CD4-positive, alpha-beta T cell treated with Interleukin-6 for 4 hours (primary cell): ENCODE measurements around the gene IQGAP2.
"Not testable (repeated sequence)": the region's sequence is repeated elsewhere in the genome, so short reads cannot be mapped to it uniquely, and the experiment has no call there.

Experiments
- DNase-seq: peaks from one replicate; pipeline ENCODE4 v3.0.0-alpha.2; 2020; ENCODE audit warnings: mixed read lengths

Gene IQGAP2

DNA sequence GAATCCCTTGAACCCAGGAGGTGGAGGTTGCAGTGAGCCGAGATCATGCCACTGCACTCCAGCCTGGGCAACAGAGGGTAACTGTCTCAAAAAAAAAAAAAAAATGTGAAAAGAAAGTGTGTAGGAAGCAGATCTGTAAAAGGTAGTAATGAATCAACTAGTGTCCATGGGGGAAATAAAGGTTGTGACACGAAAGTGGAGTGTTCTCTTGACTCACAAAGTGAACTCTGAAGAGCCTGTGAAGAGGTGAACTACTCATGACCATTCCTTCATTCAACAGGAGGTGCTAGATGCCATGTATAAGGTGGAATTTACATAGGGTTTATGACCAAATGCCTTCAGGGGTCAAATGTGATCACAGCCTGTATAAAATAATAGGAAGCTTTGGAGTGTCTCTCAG is 12.8 kb downstream of the IQGAP2 start:
- no peak for DNase-seq

DNA sequence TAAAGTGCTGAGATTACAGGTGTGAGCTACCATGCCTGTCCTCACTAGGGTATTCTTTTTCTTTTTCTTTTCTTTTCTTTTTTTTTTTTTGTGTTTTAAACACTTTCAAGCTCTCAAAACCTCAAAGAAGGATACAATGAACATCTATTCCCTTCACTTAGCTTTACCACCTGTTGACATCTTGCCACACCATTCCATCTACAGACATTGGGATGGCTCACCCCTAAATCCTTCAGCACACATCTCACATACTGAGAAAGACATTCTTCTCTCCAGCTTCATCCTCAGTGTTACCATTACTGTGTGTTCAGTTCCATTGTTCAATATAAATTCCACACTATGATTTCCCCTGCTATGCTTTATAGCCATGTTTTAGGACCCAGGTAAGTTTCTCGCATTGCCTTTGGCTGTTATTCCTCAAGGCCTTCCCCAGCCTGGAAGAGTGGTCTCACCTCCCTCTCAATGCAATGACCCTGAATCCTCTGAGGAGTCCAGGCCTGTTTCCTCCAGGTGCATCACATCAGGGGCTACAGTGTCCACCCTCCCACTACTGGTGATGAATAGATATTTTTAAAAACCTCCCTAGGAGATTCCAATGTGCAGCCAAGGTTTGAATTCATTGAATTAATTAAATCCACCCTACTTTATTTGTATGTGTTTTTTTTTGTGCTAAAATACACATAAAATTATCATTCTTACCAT is 16.7 kb downstream of the IQGAP2 start:
- no peak for DNase-seq

DNA sequence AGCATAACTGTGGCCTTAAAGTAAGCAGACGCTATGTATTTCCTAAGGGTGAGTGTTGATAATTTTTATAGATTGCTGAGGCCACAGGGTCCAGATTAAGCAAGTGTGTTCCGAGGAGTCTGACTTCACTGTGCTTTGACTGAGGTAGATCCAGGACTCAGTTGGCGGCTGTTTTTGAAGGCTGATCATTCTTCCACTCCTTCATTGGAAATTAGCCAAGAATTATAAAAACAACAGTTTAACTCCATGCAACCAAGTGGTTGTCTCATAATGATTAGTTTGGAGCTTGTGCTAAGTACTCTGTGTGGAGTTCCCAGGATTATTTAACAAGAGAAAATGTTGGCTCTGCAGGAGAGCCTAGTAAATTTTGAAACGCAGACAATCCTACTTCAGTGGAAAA is 19.1 kb downstream of the IQGAP2 start:
- DNase-seq, result no peak

DNA sequence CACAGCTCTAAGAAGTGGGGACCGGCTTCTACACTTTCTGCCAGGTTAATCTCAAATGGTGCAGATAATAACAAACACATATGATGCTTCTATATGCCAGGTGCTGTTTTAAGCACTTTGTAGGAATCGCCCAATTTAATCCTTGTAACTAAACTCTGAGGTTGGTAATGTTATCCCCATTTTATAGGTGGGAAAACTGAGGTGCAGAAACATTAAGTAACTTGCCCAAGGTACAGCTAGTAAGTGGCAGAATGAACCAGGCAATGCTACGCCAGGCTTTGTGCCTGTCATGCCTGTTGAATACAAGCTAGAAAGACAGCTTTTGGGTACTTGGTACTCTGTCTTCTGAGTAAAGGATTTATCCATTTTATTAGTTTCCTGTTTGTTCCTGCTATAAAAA is 19.7 kb downstream of the IQGAP2 start:
- DNase-seq, result no peak

DNA sequence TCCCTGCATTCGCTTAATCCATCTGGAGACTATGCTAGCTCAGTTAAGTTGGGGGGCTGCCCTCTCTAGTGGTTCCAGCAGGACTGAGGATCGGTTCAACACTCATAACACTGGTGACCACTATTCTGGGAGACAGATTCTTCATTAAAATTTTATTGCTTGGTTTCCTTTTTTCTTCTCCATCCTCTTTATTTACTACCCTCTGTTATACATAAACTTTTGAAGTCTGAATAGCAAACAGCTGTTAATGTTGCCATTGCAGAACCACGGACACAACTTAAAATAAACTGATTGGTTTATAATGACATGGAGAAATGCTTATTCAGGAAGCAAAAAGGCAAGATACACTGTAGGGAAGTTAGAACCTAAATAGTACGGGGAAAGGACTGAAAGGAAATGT is 22.1 kb downstream of the IQGAP2 start:
- no peak for DNase-seq

DNA sequence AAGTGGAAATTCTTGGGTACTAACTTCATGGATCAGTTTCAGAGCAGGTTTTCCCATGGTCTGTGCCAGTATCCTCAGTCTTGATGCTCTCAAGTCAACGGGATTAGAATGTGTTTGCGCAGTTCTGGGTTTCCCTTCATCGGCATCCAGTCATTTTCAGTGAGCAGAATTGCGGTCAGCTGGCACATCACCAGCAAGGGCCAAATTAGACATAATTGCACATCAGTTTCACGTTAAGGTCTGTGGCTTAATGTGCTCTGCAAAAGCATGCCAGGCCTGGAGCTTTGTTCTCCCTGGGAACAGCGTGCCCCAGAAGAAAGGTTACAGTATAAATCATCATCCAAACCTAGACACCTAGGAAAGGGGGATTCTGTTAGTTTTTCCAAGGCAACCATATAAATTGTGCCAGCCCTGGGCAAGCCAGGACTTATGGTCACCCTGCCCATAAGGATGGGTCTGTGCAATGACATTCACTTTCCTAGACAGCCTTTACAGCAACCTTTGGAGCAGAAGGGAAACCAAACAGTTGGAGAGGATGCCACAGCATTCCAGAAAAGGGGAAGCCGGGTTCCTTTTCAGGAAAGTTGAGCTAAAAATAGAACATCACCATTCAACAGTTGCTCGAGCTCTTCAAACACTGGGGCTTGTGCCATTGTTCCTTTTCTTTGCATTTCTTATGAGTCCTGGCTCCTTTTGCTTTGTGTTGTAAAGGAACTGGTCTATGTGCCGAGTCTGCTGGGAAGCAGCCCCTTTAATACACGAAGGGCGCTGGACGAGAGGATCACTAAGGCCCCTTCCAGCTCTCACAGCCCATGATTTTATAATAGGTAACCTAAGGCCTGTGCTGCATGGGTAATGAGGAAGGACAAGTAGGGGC is 23.1 kb downstream of the IQGAP2 start:
- DNase-seq, result no peak

DNA sequence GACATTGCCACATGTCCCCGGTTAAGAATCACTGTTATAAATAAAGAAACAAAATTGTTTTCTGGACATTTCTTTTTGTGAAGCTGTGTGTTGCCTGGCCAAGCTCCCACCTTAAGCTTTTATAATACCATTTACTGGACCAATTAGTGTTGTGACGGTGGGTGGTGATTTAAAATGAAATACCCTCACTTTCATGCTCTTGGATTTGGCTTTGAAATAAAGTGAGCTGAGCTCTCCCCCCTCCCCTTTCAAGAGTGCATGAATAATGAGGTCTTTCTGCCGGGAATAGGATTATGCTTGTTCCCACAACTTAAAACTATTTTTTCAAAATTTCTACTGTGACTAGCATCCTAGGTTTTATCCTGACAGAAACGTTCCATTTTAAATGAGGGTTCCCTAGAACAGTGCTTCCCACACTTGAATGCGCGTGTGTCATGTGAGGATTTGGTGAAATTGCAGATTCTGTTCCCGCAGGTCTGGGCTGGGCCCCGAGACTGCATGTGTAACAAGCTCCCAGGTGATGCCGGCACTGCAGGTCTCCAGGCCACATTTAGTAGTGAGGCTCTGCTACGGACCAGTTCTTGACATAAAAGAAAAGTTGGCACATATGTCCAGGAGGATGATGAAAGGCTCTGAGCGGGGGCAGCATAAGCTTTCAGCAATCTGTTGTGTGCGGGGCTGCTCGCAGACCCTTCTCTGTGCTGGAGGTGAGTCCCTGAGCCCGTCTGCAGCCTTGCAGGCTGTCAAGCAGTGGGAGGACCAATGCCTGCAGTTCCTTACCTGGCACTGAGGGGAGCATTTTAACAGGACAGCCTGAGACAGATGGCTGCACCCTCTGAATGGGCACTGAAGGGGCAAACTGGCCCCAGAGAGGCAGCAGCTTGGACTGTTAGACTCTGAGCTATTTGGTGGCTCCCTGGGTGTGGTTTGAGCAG is 24.4 kb downstream of the IQGAP2 start:
- no peak for DNase-seq

DNA sequence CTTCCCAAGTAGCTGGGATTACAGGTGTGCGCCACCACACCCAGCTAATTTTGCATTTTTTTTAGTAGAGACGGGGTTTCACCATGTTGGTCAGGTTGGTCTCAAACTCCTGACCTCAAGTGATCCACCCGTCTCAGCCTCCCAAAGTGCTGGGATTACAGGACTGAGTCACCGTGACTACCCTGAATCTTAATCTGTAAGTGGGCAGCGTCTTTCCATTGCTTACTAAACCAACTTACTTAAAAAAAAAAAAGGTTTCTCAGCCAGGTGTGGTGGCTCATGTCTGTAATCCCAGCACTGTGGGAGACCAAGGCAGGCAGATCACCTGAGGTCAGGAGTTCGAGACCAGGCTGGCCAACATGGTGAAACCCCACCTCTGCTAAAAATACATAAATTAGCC is 25.5 kb downstream of the IQGAP2 start:
- not testable (repeated sequence) for DNase-seq

DNA sequence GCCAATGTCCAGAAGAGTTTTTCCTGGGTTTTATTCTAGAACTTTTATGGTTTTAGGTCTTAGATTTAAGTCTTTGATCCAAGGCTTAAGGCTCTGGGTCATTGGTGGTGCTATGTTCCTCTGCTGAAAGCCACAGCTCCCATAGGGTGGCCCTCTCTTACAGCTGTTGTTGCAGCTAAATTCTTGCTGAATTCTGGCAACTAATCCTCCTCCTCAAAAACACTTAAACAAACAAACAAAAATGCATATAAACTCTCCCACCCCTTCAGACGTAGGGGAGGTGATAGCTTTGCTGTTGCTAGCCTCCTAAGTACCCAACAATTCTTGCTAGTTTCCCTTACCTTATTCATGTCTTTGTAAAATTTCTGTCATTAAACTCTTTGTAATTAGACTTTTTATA is 30.2 kb downstream of the IQGAP2 start:
- DNase-seq, result no peak

DNA sequence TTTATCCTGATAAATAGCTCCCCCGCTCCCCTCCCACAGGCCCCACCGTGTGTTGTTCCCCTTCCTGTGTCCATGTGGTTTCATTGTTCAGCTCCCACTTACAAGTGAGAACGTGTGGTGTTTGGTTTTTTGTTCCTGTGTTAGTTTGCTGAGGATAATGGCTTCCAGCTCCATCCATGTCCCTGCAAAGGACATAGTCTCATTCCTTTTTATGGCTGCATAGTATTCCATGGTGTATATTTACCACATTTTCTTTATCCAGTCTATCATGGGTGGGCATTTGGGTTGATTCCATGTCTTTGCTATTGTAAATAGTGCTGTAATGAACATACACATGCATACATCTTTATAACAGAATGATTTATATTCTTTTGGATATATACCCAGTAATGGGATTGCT is 34.4 kb downstream of the IQGAP2 start:
- DNase-seq, result not testable (repeated sequence)

DNA sequence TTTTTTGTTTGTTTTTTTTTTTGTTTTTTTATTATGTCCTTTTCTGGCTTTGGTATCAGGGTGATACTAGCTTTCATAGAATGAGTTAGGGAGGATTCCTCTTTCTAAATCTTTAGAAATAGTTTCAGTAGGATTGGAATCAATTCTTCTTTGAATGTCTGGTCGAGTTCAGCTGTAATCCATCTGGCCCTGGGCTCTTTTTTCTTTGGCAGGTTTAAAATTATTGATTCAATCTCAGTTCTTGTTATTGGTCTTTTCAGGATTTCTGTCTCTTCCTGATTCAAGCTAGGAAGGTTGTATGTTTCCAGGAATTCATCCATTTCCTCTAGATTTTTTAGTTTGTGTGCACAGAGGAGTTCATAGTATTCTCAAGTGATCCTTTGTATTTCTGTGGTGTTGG is 34.9 kb downstream of the IQGAP2 start:
- no peak for DNase-seq

DNA sequence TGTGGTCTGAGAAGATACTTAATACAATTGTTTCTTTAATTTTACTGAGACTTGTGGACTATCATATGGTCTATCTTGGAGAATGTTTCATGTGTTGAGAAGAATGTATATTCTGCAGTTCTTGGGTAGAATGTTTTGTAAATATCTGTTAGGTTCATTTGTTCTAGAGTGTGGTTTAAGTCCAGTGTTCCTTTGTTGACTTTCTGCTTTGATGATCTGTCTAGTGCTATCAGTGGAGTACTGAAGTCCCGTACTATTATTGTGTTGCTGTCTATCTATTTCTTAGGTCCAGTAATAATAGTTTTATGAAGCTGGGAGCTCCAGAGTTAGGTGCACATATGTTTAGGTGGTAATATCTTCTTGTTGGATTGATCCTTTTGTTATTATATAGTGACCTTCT is 36.1 kb downstream of the IQGAP2 start:
- no peak for DNase-seq

DNA sequence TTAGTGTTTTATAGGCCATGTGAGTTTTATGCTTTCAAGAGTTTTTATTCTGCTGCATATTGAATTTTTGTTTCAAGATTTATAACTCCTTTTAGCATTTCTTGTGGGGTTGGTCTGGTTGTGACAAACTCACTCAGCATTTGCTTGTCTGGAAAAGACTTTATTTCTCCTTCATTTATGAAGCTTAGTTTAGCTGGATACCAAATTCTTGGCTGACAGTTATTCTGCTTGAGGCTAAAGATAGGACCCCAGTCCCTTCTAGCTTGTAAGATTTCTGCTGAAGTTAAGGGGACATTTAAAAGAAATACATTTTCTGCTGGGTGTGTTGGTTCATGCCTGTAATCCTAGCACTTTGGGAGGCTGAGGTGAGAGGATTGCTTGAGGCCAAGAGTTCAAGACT is 36.8 kb downstream of the IQGAP2 start:
- no peak for DNase-seq

DNA sequence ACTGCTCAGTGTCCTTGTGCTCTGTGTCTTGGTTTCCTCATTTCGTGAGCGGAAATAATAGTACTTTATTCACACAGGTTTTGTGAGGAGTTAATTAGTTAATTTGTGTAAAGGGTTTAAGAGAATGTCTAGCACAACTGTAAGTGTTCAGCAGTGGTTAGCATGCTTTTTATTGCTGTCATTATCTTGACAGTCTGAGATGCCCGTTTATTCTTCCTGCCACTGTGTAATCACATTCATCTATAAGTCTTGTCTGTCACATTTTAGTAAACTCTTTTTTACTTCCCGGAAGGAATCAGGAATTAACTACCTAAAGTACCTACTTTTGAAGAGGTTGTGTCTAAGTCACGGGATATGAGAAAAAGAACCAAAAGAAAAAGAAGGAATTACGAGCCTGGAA is 38.0 kb downstream of the IQGAP2 start:
- no peak for DNase-seq

DNA sequence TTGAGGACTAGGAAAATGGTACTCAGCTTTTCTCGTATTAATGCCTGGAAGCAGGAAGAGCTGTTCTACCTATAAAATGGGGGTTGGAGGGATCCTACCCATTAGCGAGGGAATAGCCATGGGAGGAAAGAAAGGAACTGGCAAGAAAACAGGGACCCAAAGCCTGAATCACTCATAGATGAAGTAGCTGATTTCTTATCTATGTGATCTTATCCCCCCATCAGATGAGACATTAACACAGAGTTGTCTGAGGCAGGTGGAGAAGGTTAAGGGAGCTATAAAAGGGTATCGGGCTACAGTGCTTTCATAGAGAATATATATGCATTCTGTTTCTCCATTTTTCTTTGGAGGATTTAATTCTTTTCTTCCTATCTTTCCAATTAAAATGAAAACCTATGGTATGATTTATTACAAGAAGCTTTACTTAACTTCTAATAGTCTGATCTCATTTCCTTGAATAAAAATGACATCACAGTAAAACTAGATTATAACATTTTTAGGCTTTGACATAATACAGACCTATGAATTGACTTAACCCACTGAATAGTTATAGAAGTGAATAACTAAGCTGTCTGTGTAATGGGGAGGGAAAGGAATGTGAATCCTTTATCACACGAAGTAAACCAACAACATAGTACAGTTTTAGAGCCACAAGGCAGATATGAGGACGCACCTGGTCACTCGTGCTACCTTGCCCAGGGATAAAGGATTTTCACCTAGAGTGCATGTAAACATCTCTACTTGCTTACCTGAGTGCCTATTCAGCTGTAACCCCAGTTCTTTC is 39.0 kb downstream of the IQGAP2 start:
- DNase-seq, result no peak

DNA sequence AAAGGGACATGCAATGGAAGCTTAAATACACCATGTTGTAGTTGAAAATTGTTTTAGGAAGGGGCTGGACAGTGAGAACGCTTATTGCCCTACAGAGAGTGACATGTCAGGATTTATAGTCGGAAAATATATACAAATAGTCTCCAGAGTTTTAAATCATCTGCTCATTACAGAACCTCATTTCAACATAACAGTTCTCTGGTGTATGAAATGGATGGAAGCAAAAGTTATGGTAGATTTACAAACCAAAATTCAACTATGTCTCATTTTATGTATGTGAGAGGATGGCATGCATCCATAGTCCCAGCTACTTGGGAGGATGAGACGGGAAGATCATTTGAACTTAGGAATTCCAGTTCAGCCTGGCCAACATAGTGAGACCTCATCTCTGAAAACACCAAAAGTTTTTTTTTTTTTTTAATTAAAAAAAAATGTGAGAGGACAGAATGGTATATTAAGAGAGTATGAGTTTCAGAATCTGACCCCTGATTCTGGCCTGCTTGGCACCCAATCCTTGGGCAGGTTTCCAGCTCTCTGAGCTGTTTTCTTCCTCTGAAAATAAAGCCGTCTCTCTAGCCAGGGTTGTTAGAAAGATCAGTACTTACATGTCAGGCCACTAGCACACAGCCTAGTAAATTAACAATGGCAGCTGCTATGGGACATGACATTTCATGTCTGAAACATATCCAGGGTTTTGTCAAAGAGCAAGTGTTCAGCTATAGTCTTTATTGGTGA is 40.1 kb downstream of the IQGAP2 start:
- DNase-seq, result no peak

DNA sequence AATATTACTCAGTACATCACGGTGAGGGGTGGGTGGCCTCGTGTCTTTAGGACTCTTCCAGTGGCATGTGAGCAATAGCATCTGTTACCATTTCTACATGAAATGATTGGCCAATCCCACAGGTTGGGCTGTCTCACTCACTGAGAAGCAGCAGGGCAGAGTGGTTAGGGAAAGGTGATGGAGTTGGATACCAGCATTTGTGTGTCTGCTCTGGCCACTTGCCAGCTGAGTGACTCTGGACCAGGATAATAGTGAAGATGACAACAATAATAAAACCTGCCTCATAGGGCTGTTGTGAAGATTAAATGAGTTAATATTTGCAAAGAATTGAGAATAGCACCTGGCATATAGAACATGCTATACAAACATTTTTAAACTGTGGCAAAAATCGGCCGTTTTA is 42.0 kb downstream of the IQGAP2 start:
- DNase-seq, result no peak

DNA sequence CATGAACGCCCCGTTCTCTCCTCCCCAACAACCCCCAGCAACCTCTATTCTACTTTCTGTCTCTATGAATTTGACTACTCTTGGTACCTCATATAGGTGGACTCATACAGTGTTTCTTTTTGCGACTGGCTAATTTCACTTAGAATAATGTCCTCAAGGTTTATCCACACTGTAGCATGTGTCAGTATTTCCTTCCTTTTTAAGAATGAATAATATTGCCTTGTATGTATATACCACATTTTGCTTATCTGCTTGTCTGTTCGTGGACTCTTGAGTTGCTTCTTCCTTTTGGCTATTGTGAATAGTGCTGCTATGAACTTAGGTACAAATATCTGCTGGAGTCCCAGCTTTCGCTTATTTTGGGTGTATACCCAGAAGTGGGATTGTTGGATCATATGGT is 42.7 kb downstream of the IQGAP2 start:
- DNase-seq, result no peak

DNA sequence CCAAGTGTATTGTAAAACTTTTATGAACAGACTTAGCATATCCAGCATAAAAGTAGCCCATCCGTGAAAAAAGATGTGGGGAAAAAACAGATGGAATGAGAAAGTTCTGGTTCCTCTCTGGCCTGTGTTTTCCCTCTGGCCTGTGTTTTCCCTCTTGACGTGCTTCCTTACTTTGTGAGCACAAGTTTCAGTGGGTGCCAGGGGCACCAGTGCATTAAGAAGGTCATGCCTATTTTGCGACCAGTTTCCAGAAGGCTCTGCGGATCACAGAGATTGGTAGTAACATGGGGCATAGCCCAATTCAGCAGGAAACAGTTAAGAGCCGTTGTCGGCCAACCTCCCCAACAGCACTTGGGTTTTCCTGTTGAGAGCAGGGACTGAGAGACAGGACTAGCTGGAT is 43.7 kb downstream of the IQGAP2 start:
- no peak for DNase-seq

DNA sequence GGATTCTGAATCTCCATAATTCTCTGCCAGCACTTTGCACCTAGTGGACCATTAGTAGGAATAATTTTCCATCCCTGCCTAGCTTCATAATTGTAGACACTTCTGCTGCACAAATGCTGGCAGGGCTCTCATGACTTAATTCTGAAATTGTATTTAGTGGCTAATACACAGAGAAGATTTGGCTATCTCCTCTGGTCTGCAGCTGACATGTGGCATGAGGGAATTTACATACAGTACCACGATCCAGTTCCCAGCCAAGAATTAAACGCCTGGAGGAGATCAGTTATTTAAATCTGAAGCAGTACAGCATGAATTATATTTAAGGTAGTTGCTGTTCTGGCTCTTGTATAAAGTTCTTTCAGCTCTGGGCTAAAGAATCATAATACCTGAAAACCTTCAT is 46.5 kb downstream of the IQGAP2 start:
- no peak for DNase-seq

DNA sequence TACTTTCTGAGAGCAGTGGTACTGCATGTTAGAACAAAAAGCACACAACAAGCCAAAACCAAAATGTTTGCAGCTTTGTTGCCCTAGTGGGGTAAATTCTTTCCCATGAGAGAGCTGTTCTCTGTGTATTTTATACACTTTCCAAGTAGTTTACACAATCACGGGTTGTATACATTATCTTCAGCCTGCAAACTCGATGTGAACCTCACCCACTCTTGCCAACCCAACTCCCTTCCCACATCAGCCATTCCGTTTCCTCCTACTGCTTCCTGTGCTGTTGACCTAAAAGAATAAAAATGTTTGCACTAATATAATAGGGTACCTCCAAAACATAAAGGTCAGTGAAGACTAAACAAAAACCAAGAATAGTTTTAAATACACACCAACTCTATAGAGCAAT is 47.0 kb downstream of the IQGAP2 start:
- no peak for DNase-seq
